GM19455 (cell line): ENCODE results near the gene FAM181B.

Experiments
- ATAC-seq: cut with Tn5 transposase; IDR thresholded peaks from one replicate; pipeline ENCODE4 v1.9.1; 2021; ENCODE audit not compliant: unreplicated experiment

Gene FAM181B

GRCh38 chr11:82686211-82686610 is 47.5 kb downstream of the FAM181B start:
- no peak for ATAC-seq

DNA sequence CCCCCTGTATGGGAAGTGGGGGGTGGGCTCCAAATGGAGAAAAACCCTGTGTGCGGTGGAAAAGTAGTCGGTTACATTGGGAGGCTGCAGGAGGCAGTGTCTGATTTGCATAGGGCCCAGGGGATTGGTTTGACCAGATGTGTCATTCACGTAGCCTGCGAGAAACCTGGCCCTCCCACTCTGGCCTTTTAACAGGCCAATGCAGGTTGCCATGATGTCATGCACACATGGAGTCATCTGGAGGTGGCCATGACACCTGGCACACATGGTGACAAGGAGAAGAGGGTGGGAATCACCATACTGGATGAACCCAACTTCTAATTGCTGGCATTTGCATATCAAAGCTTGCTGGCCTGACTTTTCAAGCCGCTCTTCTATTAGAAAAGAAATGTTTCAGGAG is 50.6 kb downstream of the FAM181B start:
- ATAC-seq: no peak

DNA sequence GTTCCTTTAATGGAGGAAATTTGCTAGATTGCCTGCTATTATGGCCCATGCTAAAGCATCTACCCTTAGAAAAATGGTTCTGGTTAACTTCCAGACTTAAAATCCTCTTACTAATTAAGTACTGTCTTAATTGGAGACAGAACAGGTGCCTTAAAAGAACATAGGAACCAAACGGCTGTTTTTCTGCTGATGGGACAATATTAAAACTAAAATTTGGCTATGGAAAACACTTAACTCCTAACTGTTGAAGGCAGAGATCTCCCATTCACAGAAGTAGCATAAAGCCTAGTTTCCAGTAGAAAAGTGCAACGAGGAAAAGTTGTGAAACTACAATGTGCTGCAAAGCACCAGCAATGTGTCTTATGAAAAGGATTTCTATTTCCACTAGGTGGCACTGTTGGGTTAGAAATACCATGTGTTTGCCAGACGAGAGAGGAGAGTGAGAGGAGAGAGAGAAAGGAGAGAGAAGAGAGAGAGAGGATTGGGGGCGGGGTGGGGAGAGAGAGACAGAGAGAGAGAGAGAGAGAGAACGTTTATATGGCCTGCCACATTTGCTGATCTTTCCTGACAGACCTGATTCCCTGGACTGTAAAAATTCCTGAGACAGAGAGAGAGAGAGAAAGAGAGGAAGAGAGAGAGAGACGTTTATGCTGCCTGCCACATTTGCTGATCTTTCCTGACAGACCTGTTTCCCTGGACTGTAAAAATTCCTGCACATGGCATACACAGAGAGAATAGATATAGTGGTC is 51.5 kb downstream of the FAM181B start:
- peak; percentile 71 for ATAC-seq

- ATAC-seq: no peak
These were observed 53.4 kb downstream of the FAM181B start for GRCh38 chr11:82680252-82680651.
